Erythroblast (primary cell): ENCODE data around the gene KIAA0753.

Source experiments
- GATA1 ChIP-seq: IDR thresholded peaks from 2 replicates; pipeline ENCODE4 v1.6.1; 2011; ENCODE audit warnings: low read depth, mild to moderate bottlenecking, control low read depth, low read length, moderate library complexity
- POLR2A ChIP-seq: IDR thresholded peaks from 2 replicates; pipeline ENCODE4 v1.6.1; 2011; ENCODE audit warnings: mild to moderate bottlenecking, low read length

DNA sequence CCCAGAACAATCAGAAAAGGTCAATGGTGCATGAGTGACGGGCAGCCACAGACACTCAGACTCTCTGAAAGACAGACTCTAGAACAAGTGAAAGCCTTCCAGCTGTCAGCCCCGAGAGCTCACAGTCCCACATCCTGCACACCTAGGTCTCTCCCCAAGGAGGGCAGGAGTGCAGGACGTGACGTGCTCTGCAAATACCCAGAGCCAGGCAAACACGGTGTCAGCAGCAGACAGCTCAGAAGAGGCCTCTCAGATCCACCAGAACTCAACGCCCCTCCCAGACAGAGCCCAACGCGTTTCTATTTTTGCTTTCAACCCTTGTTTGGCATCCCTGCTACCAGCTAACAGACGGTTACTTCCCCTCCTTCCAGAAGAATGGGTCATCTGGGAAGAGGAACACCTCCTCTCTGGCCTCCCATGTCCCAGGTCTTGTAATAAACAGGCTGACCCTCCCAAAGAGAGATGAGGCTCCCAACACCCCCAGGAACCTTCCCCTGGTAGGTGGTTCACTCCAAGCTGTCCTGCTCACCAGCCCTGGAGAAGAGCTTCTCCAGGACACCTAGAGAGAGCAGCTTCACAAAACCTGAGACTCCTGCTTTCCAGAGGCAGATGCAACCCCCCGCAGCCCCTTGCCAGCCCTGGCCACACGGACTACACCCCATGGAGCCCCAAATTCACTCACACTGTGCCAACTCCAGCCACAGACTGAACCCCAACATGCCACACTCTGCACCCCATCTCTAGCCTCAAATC is 91.8 kb downstream of the KIAA0753 start:
- no peak for TF ChIP-seq POLR2A
- no peak for TF ChIP-seq GATA1
